ENCODE results near the gene COLEC12. TPM values are rescaled to one million over a fixed set of nuclear protein-coding genes. Genes with fewer than 3 reads are reported as not detected.

The COLEC12 gene
- total and polyA plus RNA-seq, 2 experiments from 2014 or later = 23.2 to 28.3 TPM

DNA sequence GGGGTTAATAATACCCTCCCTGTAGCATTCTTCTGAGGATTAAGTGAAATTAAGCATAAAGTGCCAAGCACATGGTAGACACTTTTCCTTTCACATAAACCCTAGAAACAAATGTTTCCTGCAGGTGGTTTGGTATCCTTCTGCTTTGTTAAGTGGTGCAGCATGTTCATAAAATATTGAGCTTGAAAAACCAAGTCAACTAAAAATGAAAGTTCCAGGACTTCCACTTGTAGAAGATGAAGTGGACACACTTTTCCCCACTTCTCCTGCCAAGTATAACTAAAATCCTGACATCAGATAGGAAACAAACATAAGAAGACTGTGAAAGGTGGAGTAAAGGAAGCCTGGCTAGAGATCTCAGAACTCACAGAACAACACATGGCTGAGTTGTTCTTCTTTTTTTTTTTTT lies 90.5 kb downstream of the COLEC12 start:
- no peak for TF ChIP-seq EZH2phosphoT487 (IDR thresholded peaks at IDR 0.05; ENCODE audit: low read depth, severe bottlenecking, unreplicated experiment)
- TF ChIP-seq EZH2 (IDR thresholded peaks at IDR 0.05; ENCODE audit: borderline replicate concordance) = no peak
- H3K27me3 ChIP-seq = no peaks in the 10 kb centered on the region
- H3K27ac ChIP-seq = no peak overlapping the region
- no peaks in the 10 kb centered on the region for H3K79me2 ChIP-seq
- H2AFZ ChIP-seq = no peak overlapping the region
- no peaks in the 10 kb centered on the region for H3K9me3 ChIP-seq (ENCODE audit: low read depth)
- H3K4me2 ChIP-seq = no peak overlapping the region
- no peaks in the 10 kb centered on the region for H4K20me1 ChIP-seq (ENCODE audit: insufficient read depth, poor library complexity, severe bottlenecking)
- H3K4me1 ChIP-seq (ENCODE audit: insufficient read depth) = no peaks in the 10 kb centered on the region
- no peaks in the 10 kb centered on the region for H3K9me2 ChIP-seq (replicated peaks; ENCODE audit: insufficient read depth)
- H3K4me3 ChIP-seq = no peak overlapping the region
- no peaks in the 10 kb centered on the region for H3K36me3 ChIP-seq (replicated peaks; ENCODE audit: insufficient read depth, low read depth)
- no peak for DNase-seq (ENCODE audit: low spot score)

GRCh38 chr18:408367-408766 lies 92.1 kb downstream of the COLEC12 start:
- no peaks in the 10 kb centered on the region for H3K36me3 ChIP-seq (replicated peaks; ENCODE audit: insufficient read depth, low read depth)
- TF ChIP-seq, protein P1, sequence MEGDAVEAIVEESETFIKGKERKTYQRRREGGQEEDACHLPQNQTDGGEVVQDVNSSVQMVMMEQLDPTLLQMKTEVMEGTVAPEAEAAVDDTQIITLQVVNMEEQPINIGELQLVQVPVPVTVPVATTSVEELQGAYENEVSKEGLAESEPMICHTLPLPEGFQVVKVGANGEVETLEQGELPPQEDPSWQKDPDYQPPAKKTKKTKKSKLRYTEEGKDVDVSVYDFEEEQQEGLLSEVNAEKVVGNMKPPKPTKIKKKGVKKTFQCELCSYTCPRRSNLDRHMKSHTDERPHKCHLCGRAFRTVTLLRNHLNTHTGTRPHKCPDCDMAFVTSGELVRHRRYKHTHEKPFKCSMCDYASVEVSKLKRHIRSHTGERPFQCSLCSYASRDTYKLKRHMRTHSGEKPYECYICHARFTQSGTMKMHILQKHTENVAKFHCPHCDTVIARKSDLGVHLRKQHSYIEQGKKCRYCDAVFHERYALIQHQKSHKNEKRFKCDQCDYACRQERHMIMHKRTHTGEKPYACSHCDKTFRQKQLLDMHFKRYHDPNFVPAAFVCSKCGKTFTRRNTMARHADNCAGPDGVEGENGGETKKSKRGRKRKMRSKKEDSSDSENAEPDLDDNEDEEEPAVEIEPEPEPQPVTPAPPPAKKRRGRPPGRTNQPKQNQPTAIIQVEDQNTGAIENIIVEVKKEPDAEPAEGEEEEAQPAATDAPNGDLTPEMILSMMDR (IDR thresholded peaks at IDR 0.05; ENCODE audit: poor library complexity) = no peak
- TF ChIP-seq EZH2phosphoT487 (IDR thresholded peaks at IDR 0.05; ENCODE audit: low read depth, severe bottlenecking, unreplicated experiment) (no peak), EZH2 (IDR thresholded peaks at IDR 0.05; ENCODE audit: borderline replicate concordance) (no peak)
- WGBS (ENCODE audit: low lambda C conversion rate, missing lambda C conversion rate) = 86% methylated on average over 1 of the region's 1 CpG

GRCh38 chr18:407626-408224 lies 92.8 kb downstream of the COLEC12 start:
- Histone ChIP-seq H2AFZ (no peak overlapping the region), H3K4me3 (no peak overlapping the region), H3K79me2 (no peaks in the 10 kb centered on the region), H3K4me1 (ENCODE audit: insufficient read depth) (no peaks in the 10 kb centered on the region), H4K20me1 (ENCODE audit: insufficient read depth, poor library complexity, severe bottlenecking) (no peaks in the 10 kb centered on the region), H3K27me3 (no peaks in the 10 kb centered on the region), H3K36me3 (replicated peaks; ENCODE audit: insufficient read depth, low read depth) (no peaks in the 10 kb centered on the region), H3K27ac (no peak overlapping the region), H3K9me3 (ENCODE audit: low read depth) (no peaks in the 10 kb centered on the region), H3K4me2 (no peak overlapping the region), H3K9me2 (replicated peaks; ENCODE audit: insufficient read depth) (no peaks in the 10 kb centered on the region)
- DNase-seq (ENCODE audit: low spot score) = no peak
- 90% methylated on average over 4 of the region's 4 CpGs for WGBS (ENCODE audit: low lambda C conversion rate, missing lambda C conversion rate)
- TF ChIP-seq, protein P1 (IDR thresholded peaks at IDR 0.05; ENCODE audit: poor library complexity) = no peak
- no peak for TF ChIP-seq EZH2phosphoT487 (IDR thresholded peaks at IDR 0.05; ENCODE audit: low read depth, severe bottlenecking, unreplicated experiment)

More at GRCh38 chr18:408367-408766, 92.1 kb downstream of the COLEC12 start:
- H2AFZ ChIP-seq = no peak overlapping the region
- no peaks in the 10 kb centered on the region for H3K9me2 ChIP-seq (replicated peaks; ENCODE audit: insufficient read depth)
- H3K79me2 ChIP-seq = no peaks in the 10 kb centered on the region
- no peaks in the 10 kb centered on the region for H3K27me3 ChIP-seq
- no peak overlapping the region for H3K27ac ChIP-seq
- H3K9me3 ChIP-seq (ENCODE audit: low read depth) = no peaks in the 10 kb centered on the region
- no peak for DNase-seq (ENCODE audit: low spot score)
- no peaks in the 10 kb centered on the region for H3K4me1 ChIP-seq (ENCODE audit: insufficient read depth)
- no peak overlapping the region for H3K4me3 ChIP-seq
- no peak overlapping the region for H3K4me2 ChIP-seq
- no peaks in the 10 kb centered on the region for H4K20me1 ChIP-seq (ENCODE audit: insufficient read depth, poor library complexity, severe bottlenecking)

DNA sequence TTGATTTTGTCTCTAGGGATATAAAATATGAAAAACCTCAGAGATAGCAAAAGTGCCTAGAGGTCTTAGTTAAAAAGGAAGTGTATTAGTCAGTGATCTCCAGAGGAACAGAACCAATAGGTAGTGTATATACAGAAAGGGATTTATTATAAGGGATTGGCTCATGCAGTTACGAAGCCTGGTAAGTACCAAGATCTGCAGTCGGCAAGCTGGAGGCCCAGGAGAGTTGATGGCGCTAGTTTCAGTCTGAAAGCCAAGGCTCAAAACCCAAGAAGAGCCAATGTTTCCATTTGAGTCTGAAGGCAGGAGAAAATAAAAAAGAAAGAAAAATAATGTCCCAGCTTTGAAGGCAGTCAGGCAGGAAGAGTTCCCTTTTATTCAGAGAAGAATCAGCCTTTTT lies 93.3 kb downstream of the COLEC12 start:
- TF ChIP-seq, protein P1 (IDR thresholded peaks at IDR 0.05; ENCODE audit: poor library complexity) = no peak
- TF ChIP-seq EZH2 (IDR thresholded peaks at IDR 0.05; ENCODE audit: borderline replicate concordance) (no peak), EZH2phosphoT487 (IDR thresholded peaks at IDR 0.05; ENCODE audit: low read depth, severe bottlenecking, unreplicated experiment) (no peak)
- no peaks in the 10 kb centered on the region for H3K27me3 ChIP-seq
- H3K4me3 ChIP-seq = no peak overlapping the region
- no peaks in the 10 kb centered on the region for H3K4me1 ChIP-seq (ENCODE audit: insufficient read depth)
- H3K4me2 ChIP-seq = no peak overlapping the region
- no peaks in the 10 kb centered on the region for H3K36me3 ChIP-seq (replicated peaks; ENCODE audit: insufficient read depth, low read depth)
- no peak overlapping the region for H2AFZ ChIP-seq
- no peaks in the 10 kb centered on the region for H4K20me1 ChIP-seq (ENCODE audit: insufficient read depth, poor library complexity, severe bottlenecking)
- H3K79me2 ChIP-seq = no peaks in the 10 kb centered on the region
- 92% methylated on average over 3 of the region's 3 CpGs for WGBS (ENCODE audit: low lambda C conversion rate, missing lambda C conversion rate)
- no peak overlapping the region for H3K27ac ChIP-seq
- DNase-seq (ENCODE audit: low spot score) = no peak
- no peaks in the 10 kb centered on the region for H3K9me3 ChIP-seq (ENCODE audit: low read depth)
- H3K9me2 ChIP-seq (replicated peaks; ENCODE audit: insufficient read depth) = no peaks in the 10 kb centered on the region
